CD4-positive, alpha-beta T cell treated with Interleukin-17A for 4 hours (primary cell): Measurements from ENCODE around the gene MYCBP.
"Not testable (repeated sequence)": the region's sequence is repeated elsewhere in the genome, so short reads cannot be mapped to it uniquely, and the experiment has no call there.

Source experiments
- DNase-seq: peaks from one replicate; pipeline ENCODE4 v3.0.0-alpha.2; 2020; ENCODE audit warnings: mixed read lengths

Gene MYCBP

GRCh38 chr1:38865112-38865715 is 7.9 kb downstream of the MYCBP start:
- DNase-seq, result no peak

- DNase-seq, result no peak
These were observed 12.7 kb downstream of the MYCBP start for GRCh38 chr1:38860454-38860795.

- DNase-seq, result peak; percentile 97
These were observed 13.3 kb downstream of the MYCBP start, which contains the start of gene RRAGC for GRCh38 chr1:38859561-38860453. Gene RRAGC (minus strand): TSS chr1:38859772. CDS start chr1:38859646, 126 bp downstream.

GRCh38 chr1:38858833-38859560 is 14.2 kb downstream of the MYCBP start:
- peak; percentile 49 for DNase-seq

- DNase-seq, result no peak
These were observed 20.4 kb downstream of the MYCBP start for GRCh38 chr1:38852780-38853179.

- DNase-seq, result no peak
These were observed 25.1 kb downstream of the MYCBP start for GRCh38 chr1:38848071-38848470.

GRCh38 chr1:38846210-38846609 is 26.9 kb downstream of the MYCBP start:
- DNase-seq, result no peak

- not testable (repeated sequence) for DNase-seq
These were observed 28.1 kb downstream of the MYCBP start for GRCh38 chr1:38845088-38845487.

- DNase-seq, result no peak
These were observed 32.9 kb downstream of the MYCBP start for GRCh38 chr1:38840281-38840680.

- DNase-seq, result no peak
These were observed 33.8 kb downstream of the MYCBP start for GRCh38 chr1:38839363-38839762.

GRCh38 chr1:38836316-38836715 is 36.8 kb downstream of the MYCBP start:
- not testable (repeated sequence) for DNase-seq

- peak; percentile 56 for DNase-seq
These were observed 38.0 kb downstream of the MYCBP start for GRCh38 chr1:38834937-38835827.

- DNase-seq, result no peak
These were observed 38.8 kb downstream of the MYCBP start for GRCh38 chr1:38834221-38834782.

GRCh38 chr1:38833146-38833545 is 40.0 kb downstream of the MYCBP start:
- DNase-seq, result no peak

GRCh38 chr1:38832370-38832734 is 40.8 kb downstream of the MYCBP start:
- DNase-seq, result no peak

GRCh38 chr1:38831731-38832369 is 41.3 kb downstream of the MYCBP start:
- no peak for DNase-seq

- DNase-seq, result no peak
These were observed 43.8 kb downstream of the MYCBP start for GRCh38 chr1:38829368-38829767.

GRCh38 chr1:38827318-38827717 is 45.8 kb downstream of the MYCBP start:
- no peak for DNase-seq

- DNase-seq, result no peak
These were observed 46.3 kb downstream of the MYCBP start for GRCh38 chr1:38826886-38827285.

- no peak for DNase-seq
These were observed 46.9 kb downstream of the MYCBP start for GRCh38 chr1:38826262-38826661.

- no peak for DNase-seq
These were observed 52.3 kb downstream of the MYCBP start for GRCh38 chr1:38820860-38821259.

GRCh38 chr1:38819516-38819915 is 53.6 kb downstream of the MYCBP start:
- DNase-seq, result no peak
